Natural killer cell treated with Interleukin-12 subunit alpha and Interleukin-12 subunit beta and Interleukin-15 and Interleukin-18, amount 100 ng/mL, for 72 hours (primary cell): Measurements from ENCODE around the gene DNAJC11. TPM values are rescaled to one million over a fixed set of nuclear protein-coding genes. Genes with fewer than 3 reads are reported as not detected.

Experiments
- ATAC-seq, 2 donors: fragments of 150-1000 bp; cut with Tn5 transposase in 1 of 2; sonication (Bioruptor Pico), chemical (Tn5 transposase) in 1 of 2; 2 replicates each; pipeline ENCODE4 v1.10.0; 2021
- DNase-seq: peaks from one replicate; pipeline ENCODE4 v3.0.0; 2022; ENCODE audit warnings: low spot score
- H3K27ac Mint-ChIP-seq, 2 donors: 1 replicate in 1 of 2; 2 replicates in 1 of 2; pipeline ENCODE4 v1.8.0; 2022; ENCODE audit warnings: mixed read lengths in 2 of 2, mild to moderate bottlenecking in 1 of 2, moderate library complexity in 1 of 2
- H3K27me3 Mint-ChIP-seq, 2 donors: 1 replicate in 1 of 2; 2 replicates in 1 of 2; pipeline ENCODE4 v1.8.0; 2022; ENCODE audit warnings: mixed read lengths in 2 of 2
- H3K36me3 Mint-ChIP-seq: one replicate; pipeline ENCODE4 v1.8.0; 2022; ENCODE audit warnings: mixed read lengths
- H3K4me1 Mint-ChIP-seq, 2 donors: 1 replicate in 1 of 2; 2 replicates in 1 of 2; pipeline ENCODE4 v1.8.0; 2022; ENCODE audit warnings: low read depth in 2 of 2, mixed read lengths in 2 of 2, mild to moderate bottlenecking in 1 of 2
- H3K4me3 Mint-ChIP-seq: one replicate; pipeline ENCODE4 v1.8.0; 2022; ENCODE audit warnings: mixed read lengths
- H3K9me3 Mint-ChIP-seq: 2 replicates; pipeline ENCODE4 v1.8.0; 2022; ENCODE audit warnings: mixed read lengths
- total RNA-seq, 2 donors: library from RNA; stranded (reverse); gene quantifications; one replicate each; pipeline ENCODE4 v1.2.3, GENCODE V29; 2022

DNAJC11 gene
- total RNA-seq, 2 donors from 2014 or later, result 60.7 to 96.8 TPM

GRCh38 chr1:6590046-6590445 lies 111.6 kb downstream of the DNAJC11 start:
- no peak for ATAC-seq
- no peak overlapping the region for H3K27ac Mint-ChIP-seq
- H3K9me3 Mint-ChIP-seq, result no peaks in the 10 kb centered on the region
- no peak overlapping the region for H3K4me3 Mint-ChIP-seq
- H3K4me1 Mint-ChIP-seq, result peaks cover 12 to 16% of the 10 kb centered on the region in 2 donors
- H3K36me3 Mint-ChIP-seq, result no peaks in the 10 kb centered on the region
- no peak for DNase-seq
- no peaks in the 10 kb centered on the region for H3K27me3 Mint-ChIP-seq

DNA sequence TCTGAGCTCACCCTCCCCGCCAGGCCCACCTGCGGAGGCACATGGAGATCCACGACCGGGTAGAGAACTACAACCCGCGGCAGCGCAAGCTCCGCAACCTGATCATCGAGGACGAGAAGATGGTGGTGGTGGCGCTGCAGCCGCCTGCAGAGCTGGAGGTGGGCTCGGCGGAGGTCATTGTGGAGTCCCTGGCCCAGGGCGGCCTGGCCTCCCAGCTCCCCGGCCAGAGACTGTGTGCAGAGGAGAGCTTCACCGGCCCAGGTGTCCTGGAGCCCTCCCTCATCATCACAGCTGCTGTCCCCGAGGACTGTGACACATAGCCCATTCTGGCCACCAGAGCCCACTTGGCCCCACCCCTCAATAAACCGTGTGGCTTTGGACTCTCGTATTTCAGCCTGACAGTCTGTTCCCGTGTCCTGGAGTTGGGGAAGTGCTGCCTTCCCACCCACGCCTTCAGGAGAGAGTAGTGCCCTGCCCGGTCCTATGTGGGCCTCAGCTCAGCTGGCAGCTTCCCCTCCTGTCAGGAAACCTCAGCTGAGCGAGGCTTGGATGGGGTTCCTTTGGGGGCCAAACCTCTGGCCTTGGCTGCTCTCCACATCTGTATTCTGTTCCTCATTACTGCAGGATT lies 112.6 kb downstream of the DNAJC11 start:
- no peaks in the 10 kb centered on the region for H3K36me3 Mint-ChIP-seq
- H3K4me1 Mint-ChIP-seq, result peaks cover 20 to 24% of the 10 kb centered on the region in 2 donors
- H3K9me3 Mint-ChIP-seq, result no peaks in the 10 kb centered on the region
- no peaks in the 10 kb centered on the region for H3K27me3 Mint-ChIP-seq
- no peak overlapping the region for H3K27ac Mint-ChIP-seq
- ATAC-seq, result no peak
- no peak for DNase-seq
- no peak overlapping the region for H3K4me3 Mint-ChIP-seq

- H3K4me1 Mint-ChIP-seq, result peaks cover 20 to 21% of the 10 kb centered on the region in 2 donors
- no peak overlapping the region for H3K4me3 Mint-ChIP-seq
- H3K36me3 Mint-ChIP-seq, result no peaks in the 10 kb centered on the region
- no peak for DNase-seq
- ATAC-seq, result no peak
- no peaks in the 10 kb centered on the region for H3K27me3 Mint-ChIP-seq
- no peak overlapping the region for H3K27ac Mint-ChIP-seq
- no peaks in the 10 kb centered on the region for H3K9me3 Mint-ChIP-seq
These were observed 113.3 kb downstream of the DNAJC11 start for GRCh38 chr1:6588128-6588892.

DNA sequence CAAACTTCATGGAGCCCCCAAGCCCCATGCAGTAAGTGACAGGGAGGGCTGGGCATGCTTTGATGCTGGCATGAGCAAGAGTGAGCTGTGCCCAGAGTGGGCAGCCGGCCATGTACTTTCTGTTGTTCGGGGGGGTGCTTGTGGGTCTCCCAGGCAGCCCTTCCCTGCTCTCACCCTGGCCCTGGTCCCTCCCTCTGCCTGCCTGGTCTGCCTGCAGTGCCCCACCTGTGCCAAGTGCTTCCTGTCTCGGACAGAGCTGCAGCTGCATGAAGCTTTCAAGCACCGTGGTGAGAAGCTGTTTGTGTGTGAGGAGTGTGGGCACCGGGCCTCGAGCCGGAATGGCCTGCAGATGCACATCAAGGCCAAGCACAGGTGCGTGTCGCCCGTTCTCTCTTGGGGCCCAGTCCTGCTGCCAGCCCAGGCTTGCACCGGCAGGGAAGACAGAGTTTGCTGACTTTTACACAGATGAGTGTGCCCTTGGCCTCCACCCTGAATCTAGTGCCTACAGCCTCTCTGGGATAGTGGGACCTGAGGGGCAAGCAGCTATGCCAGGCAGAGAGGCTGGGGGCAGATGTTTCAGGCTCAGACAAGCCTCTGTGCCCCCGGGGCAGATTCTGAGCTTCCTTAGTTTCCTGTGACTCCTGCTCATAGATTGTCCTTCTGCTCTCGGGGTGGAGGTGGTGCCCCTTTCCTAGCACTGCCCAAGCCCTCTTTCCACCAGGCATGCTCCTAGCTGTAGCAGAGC lies 114.2 kb downstream of the DNAJC11 start:
- no peak for ATAC-seq
- Mint-ChIP-seq H3K36me3 (no peaks in the 10 kb centered on the region), H3K4me1 (peaks cover 21% of the 10 kb centered on the region in 2 donors), H3K4me3 (no peak overlapping the region), H3K27ac (no peak overlapping the region), H3K27me3 (no peaks in the 10 kb centered on the region), H3K9me3 (no peaks in the 10 kb centered on the region)
- no peak for DNase-seq

GRCh38 chr1:6586404-6586816 lies 115.2 kb downstream of the DNAJC11 start:
- Mint-ChIP-seq H3K27ac (no peak overlapping the region), H3K4me1 (peaks cover 27 to 29% of the 10 kb centered on the region in 2 donors), H3K36me3 (no peaks in the 10 kb centered on the region), H3K27me3 (no peaks in the 10 kb centered on the region), H3K9me3 (no peaks in the 10 kb centered on the region), H3K4me3 (no peak overlapping the region)
- ATAC-seq, result no peak
- no peak for DNase-seq

- ATAC-seq, result no peak
- H3K4me3 Mint-ChIP-seq, result no peak overlapping the region
- peaks cover 25 to 30% of the 10 kb centered on the region in 2 donors for H3K4me1 Mint-ChIP-seq
- no peak overlapping the region for H3K27ac Mint-ChIP-seq
- no peaks in the 10 kb centered on the region for H3K9me3 Mint-ChIP-seq
- no peaks in the 10 kb centered on the region for H3K27me3 Mint-ChIP-seq
- H3K36me3 Mint-ChIP-seq, result no peaks in the 10 kb centered on the region
- no peak for DNase-seq
These were observed 115.8 kb downstream of the DNAJC11 start for GRCh38 chr1:6585841-6586240.

GRCh38 chr1:6585081-6585722 lies 116.4 kb downstream of the DNAJC11 start:
- H3K9me3 Mint-ChIP-seq, result no peaks in the 10 kb centered on the region
- DNase-seq, result no peak
- H3K4me1 Mint-ChIP-seq, result peaks cover 26 to 30% of the 10 kb centered on the region in 2 donors
- ATAC-seq, result no peak
- H3K36me3 Mint-ChIP-seq, result no peaks in the 10 kb centered on the region
- H3K27me3 Mint-ChIP-seq, result no peaks in the 10 kb centered on the region
- no peak overlapping the region for H3K4me3 Mint-ChIP-seq
- peak overlapping the region in 1 of 2 donors; percentile 8 for H3K27ac Mint-ChIP-seq

Other genes starting within 250 kb of the DNAJC11 start
- gene TNFRSF25, start 235.6 kb downstream of the DNAJC11 start, total RNA-seq, result 100 to 1,000 TPM in 1 of 2 donors, 10 to 100 TPM in 1; 83.6 to 106 TPM
- gene PLEKHG5, start 210.1 kb downstream of the DNAJC11 start, total RNA-seq, result under 1 TPM; 0.33 to 0.81 TPM
- gene NOL9, start 147.3 kb downstream of the DNAJC11 start, total RNA-seq, result 10 to 100 TPM; 41.6 to 80.5 TPM
- not detected for gene TAS1R1, start 146.5 kb downstream of the DNAJC11 start, total RNA-seq
- 10 to 100 TPM; 29.8 to 50.5 TPM for gene ZBTB48, start 121.8 kb downstream of the DNAJC11 start, total RNA-seq
- gene KLHL21, start 98.9 kb downstream of the DNAJC11 start, total RNA-seq, result 10 to 100 TPM; 20.2 to 46.2 TPM
- gene PHF13, start 88.1 kb downstream of the DNAJC11 start, total RNA-seq, result 10 to 100 TPM; 10.8 to 14.7 TPM
- gene THAP3, start 76.9 kb downstream of the DNAJC11 start, total RNA-seq, result 10 to 100 TPM; 18.7 to 33.2 TPM
- 10 to 100 TPM; 36.5 to 57.5 TPM for gene CAMTA1, start 83.6 kb upstream of the DNAJC11 start, total RNA-seq